GM12878 (cell line): ENCODE data around the gene BCAN. TPM values are rescaled to one million over a fixed set of nuclear protein-coding genes. Genes with fewer than 3 reads are reported as not detected.

ENCODE experiments used
- SUPT20H ChIP-seq: IDR thresholded peaks from 2 replicates; pipeline ENCODE4 v1.6.1; 2011; ENCODE audit warnings: low read depth, mild to moderate bottlenecking, low read length, moderate library complexity, borderline replicate concordance; ENCODE audit not compliant: control insufficient read depth
- polyA plus RNA-seq, 11 experiments: library from polyadenylated mRNA; depleted of rRNA in 4 of 11; unstranded in 6 of 11; stranded (reverse) in 5 of 11; fragments of >200 nt; fragmentation: Nextera tagmentation in 4 of 11; fragmentation: Illumina TruSeq in 1 of 11; extraction: Ambion mirVana in 4 of 11; extraction: Trizol in 1 of 11; gene quantifications; 1 replicate in 1 of 11; 2 replicates in 10 of 11; pipeline versions ENCODE4 v1.2.1 to v1.2.3, GENCODE V29; 2011 to 2016; ENCODE audit warnings: inconsistent platforms in 2 of 11, missing spikeins in 2 of 11, low read depth in 1 of 11
- total RNA-seq, 4 experiments: library from RNA; depleted of rRNA in 3 of 4; stranded (reverse); fragments of >200 nt in 3 of 4; fragmentation: Illumina TruSeq in 1 of 4; extraction: Trizol in 1 of 4; gene quantifications; 2 replicates each; pipeline versions ENCODE4 v1.2.1 to v1.2.3, GENCODE V29; 2013 to 2021

The BCAN gene
- total and polyA plus RNA-seq, 10 of the 15 experiments (the other 5 are each of a cell fraction or from before 2014, with no cell fraction given), result 0.05 to 1.3 (median 0.18) TPM; not detected in 1

GRCh38 chr1:156709031-156709430, 67.1 kb downstream of the BCAN start (continued):
- no peak for TF ChIP-seq SUPT20H

Other genes starting within 250 kb of the BCAN start
Only the 7 nearest of the 16 such genes appear.
- gene IQGAP3, start 69.6 kb upstream of the BCAN start, total RNA-seq (2014; rRNA removed), result 7.6 and 8.9 TPM in 2 replicates
- 5.1 and 6.4 TPM in 2 replicates for gene IQGAP3, start 69.6 kb upstream of the BCAN start, total RNA-seq (2014; rRNA removed; fragmentation: Illumina TruSeq; extraction: Trizol)
- gene IQGAP3, start 69.6 kb upstream of the BCAN start, total RNA-seq (2021), result 10.5 and 11.3 TPM in 2 replicates
- gene IQGAP3, start 69.6 kb upstream of the BCAN start, polyA plus RNA-seq (2011; rRNA removed), result 4.9 and 8.1 TPM in 2 replicates
- gene IQGAP3, start 69.6 kb upstream of the BCAN start, polyA plus RNA-seq (2014; fragmentation: Illumina TruSeq; extraction: Trizol), result 4.4 and 7.1 TPM in 2 replicates
- gene IQGAP3, start 69.6 kb upstream of the BCAN start, polyA plus RNA-seq (2014; fragmentation: Nextera tagmentation; extraction: Ambion mirVana), result 1 to 10 TPM; 1.1 to 1.2 TPM
- 10.5 and 10.7 TPM in 2 replicates for gene IQGAP3, start 69.6 kb upstream of the BCAN start, polyA plus RNA-seq (2014; rRNA removed)
- 1 to 10 TPM; 8.9 to 9.4 TPM for gene IQGAP3, start 69.6 kb upstream of the BCAN start, polyA plus RNA-seq (2016; fragmentation: Nextera tagmentation; extraction: Ambion mirVana)
- 4.5 and 4.6 TPM in 2 replicates for gene TTC24, start 62.4 kb upstream of the BCAN start, total RNA-seq (2014; rRNA removed)
- gene TTC24, start 62.4 kb upstream of the BCAN start, total RNA-seq (2014; rRNA removed; fragmentation: Illumina TruSeq; extraction: Trizol), result 2.1 and 2.9 TPM in 2 replicates
- gene TTC24, start 62.4 kb upstream of the BCAN start, total RNA-seq (2021), result 4.7 and 6.4 TPM in 2 replicates
- not detected in 2 replicates for gene TTC24, start 62.4 kb upstream of the BCAN start, polyA plus RNA-seq (2011; rRNA removed)
- 1.4 and 4.0 TPM in 2 replicates for gene TTC24, start 62.4 kb upstream of the BCAN start, polyA plus RNA-seq (2014; fragmentation: Illumina TruSeq; extraction: Trizol)
- gene TTC24, start 62.4 kb upstream of the BCAN start, polyA plus RNA-seq (2014; fragmentation: Nextera tagmentation; extraction: Ambion mirVana), result under 1 TPM; 0.05 TPM
- gene TTC24, start 62.4 kb upstream of the BCAN start, polyA plus RNA-seq (2014; rRNA removed), result 3.7 and 4.2 TPM in 2 replicates
- 1 to 10 TPM; 1.4 to 1.9 TPM for gene TTC24, start 62.4 kb upstream of the BCAN start, polyA plus RNA-seq (2016; fragmentation: Nextera tagmentation; extraction: Ambion mirVana)
- 85.1 and 90.3 TPM in 2 replicates for gene NAXE, start 50.3 kb upstream of the BCAN start, total RNA-seq (2014; rRNA removed)
- 56.5 and 56.6 TPM in 2 replicates for gene NAXE, start 50.3 kb upstream of the BCAN start, total RNA-seq (2014; rRNA removed; fragmentation: Illumina TruSeq; extraction: Trizol)
- gene NAXE, start 50.3 kb upstream of the BCAN start, total RNA-seq (2021), result 77.0 and 77.9 TPM in 2 replicates
- gene NAXE, start 50.3 kb upstream of the BCAN start, polyA plus RNA-seq (2011; rRNA removed), result 15.4 and 17.8 TPM in 2 replicates
- 58.6 and 72.4 TPM in 2 replicates for gene NAXE, start 50.3 kb upstream of the BCAN start, polyA plus RNA-seq (2014; fragmentation: Illumina TruSeq; extraction: Trizol)
- gene NAXE, start 50.3 kb upstream of the BCAN start, polyA plus RNA-seq (2014; fragmentation: Nextera tagmentation; extraction: Ambion mirVana), result 10 to 100 TPM; 18.1 to 65.1 TPM
- gene NAXE, start 50.3 kb upstream of the BCAN start, polyA plus RNA-seq (2014; rRNA removed), result 64.3 and 66.3 TPM in 2 replicates
- 10 to 100 TPM; 84.2 to 93.3 TPM for gene NAXE, start 50.3 kb upstream of the BCAN start, polyA plus RNA-seq (2016; fragmentation: Nextera tagmentation; extraction: Ambion mirVana)
- 33.5 and 35.5 TPM in 2 replicates for gene GPATCH4, start 40.6 kb upstream of the BCAN start, total RNA-seq (2014; rRNA removed)
- 62.1 and 65.3 TPM in 2 replicates for gene GPATCH4, start 40.6 kb upstream of the BCAN start, total RNA-seq (2014; rRNA removed; fragmentation: Illumina TruSeq; extraction: Trizol)
- gene GPATCH4, start 40.6 kb upstream of the BCAN start, total RNA-seq (2021), result 53.2 and 60.7 TPM in 2 replicates
- gene GPATCH4, start 40.6 kb upstream of the BCAN start, polyA plus RNA-seq (2011; rRNA removed), result 50.0 and 55.9 TPM in 2 replicates
- gene GPATCH4, start 40.6 kb upstream of the BCAN start, polyA plus RNA-seq (2014; fragmentation: Illumina TruSeq; extraction: Trizol), result 89.3 and 95.9 TPM in 2 replicates
- 10 to 100 TPM; 82.5 to 90.4 TPM for gene GPATCH4, start 40.6 kb upstream of the BCAN start, polyA plus RNA-seq (2014; fragmentation: Nextera tagmentation; extraction: Ambion mirVana)
- gene GPATCH4, start 40.6 kb upstream of the BCAN start, polyA plus RNA-seq (2014; rRNA removed), result 49.6 and 49.9 TPM in 2 replicates
- 100 to 1,000 TPM; 108 to 111 TPM for gene GPATCH4, start 40.6 kb upstream of the BCAN start, polyA plus RNA-seq (2016; fragmentation: Nextera tagmentation; extraction: Ambion mirVana)
- not detected in 2 replicates for gene HAPLN2, start 22.7 kb upstream of the BCAN start, total RNA-seq (2014; rRNA removed)
- not detected in 2 replicates for gene HAPLN2, start 22.7 kb upstream of the BCAN start, total RNA-seq (2014; rRNA removed; fragmentation: Illumina TruSeq; extraction: Trizol)
- gene HAPLN2, start 22.7 kb upstream of the BCAN start, total RNA-seq (2021), result not detected in 2 replicates
- not detected in 2 replicates for gene HAPLN2, start 22.7 kb upstream of the BCAN start, polyA plus RNA-seq (2011; rRNA removed)
- gene HAPLN2, start 22.7 kb upstream of the BCAN start, polyA plus RNA-seq (2014; fragmentation: Illumina TruSeq; extraction: Trizol), result not detected in 2 replicates
- gene HAPLN2, start 22.7 kb upstream of the BCAN start, polyA plus RNA-seq (2014; fragmentation: Nextera tagmentation; extraction: Ambion mirVana), result not detected
- gene HAPLN2, start 22.7 kb upstream of the BCAN start, polyA plus RNA-seq (2014; rRNA removed), result 0.15 TPM in 1 of 2 replicates, not detected in the other
- gene HAPLN2, start 22.7 kb upstream of the BCAN start, polyA plus RNA-seq (2016; fragmentation: Nextera tagmentation; extraction: Ambion mirVana), result under 1 TPM in 1 of 2 experiments, not detected in 1; 0.24 TPM
- gene NES, start 35.3 kb downstream of the BCAN start, total RNA-seq (2014; rRNA removed), result under 0.01 and 0.05 TPM in 2 replicates
- under 0.01 and 0.05 TPM in 2 replicates for gene NES, start 35.3 kb downstream of the BCAN start, total RNA-seq (2014; rRNA removed; fragmentation: Illumina TruSeq; extraction: Trizol)
- 0.15 and 0.21 TPM in 2 replicates for gene NES, start 35.3 kb downstream of the BCAN start, total RNA-seq (2021)
- not detected in 2 replicates for gene NES, start 35.3 kb downstream of the BCAN start, polyA plus RNA-seq (2011; rRNA removed)
- gene NES, start 35.3 kb downstream of the BCAN start, polyA plus RNA-seq (2014; fragmentation: Illumina TruSeq; extraction: Trizol), result 0.01 TPM in 1 of 2 replicates, not detected in the other
- not detected for gene NES, start 35.3 kb downstream of the BCAN start, polyA plus RNA-seq (2014; fragmentation: Nextera tagmentation; extraction: Ambion mirVana)
- gene NES, start 35.3 kb downstream of the BCAN start, polyA plus RNA-seq (2014; rRNA removed), result 0.01 and 0.04 TPM in 2 replicates
- gene NES, start 35.3 kb downstream of the BCAN start, polyA plus RNA-seq (2016; fragmentation: Nextera tagmentation; extraction: Ambion mirVana), result under 1 TPM in 1 of 2 experiments, not detected in 1; 0.03 TPM
- 0.56 TPM in 1 of 2 replicates, not detected in the other for gene CRABP2, start 63.5 kb downstream of the BCAN start, total RNA-seq (2014; rRNA removed)
- gene CRABP2, start 63.5 kb downstream of the BCAN start, total RNA-seq (2014; rRNA removed; fragmentation: Illumina TruSeq; extraction: Trizol), result 0.40 and 0.83 TPM in 2 replicates
- 1.2 and 1.3 TPM in 2 replicates for gene CRABP2, start 63.5 kb downstream of the BCAN start, total RNA-seq (2021)
- 0.22 TPM in 1 of 2 replicates, not detected in the other for gene CRABP2, start 63.5 kb downstream of the BCAN start, polyA plus RNA-seq (2011; rRNA removed)
- 1.1 and 3.6 TPM in 2 replicates for gene CRABP2, start 63.5 kb downstream of the BCAN start, polyA plus RNA-seq (2014; fragmentation: Illumina TruSeq; extraction: Trizol)
- gene CRABP2, start 63.5 kb downstream of the BCAN start, polyA plus RNA-seq (2014; fragmentation: Nextera tagmentation; extraction: Ambion mirVana), result under 1 TPM; 0.21 to 0.31 TPM
- gene CRABP2, start 63.5 kb downstream of the BCAN start, polyA plus RNA-seq (2014; rRNA removed), result 0.41 and 1.0 TPM in 2 replicates
- under 1 TPM; 0.25 to 0.42 TPM for gene CRABP2, start 63.5 kb downstream of the BCAN start, polyA plus RNA-seq (2016; fragmentation: Nextera tagmentation; extraction: Ambion mirVana)